Stimulated activated CD4-positive, alpha-beta T cell treated with anti-CD3 and anti-CD28 coated beads, Interleukin-2, amount 100 ng/mL, for 24 hours (primary cell): Measurements from ENCODE around the gene SCN1B.
A peak's percentile ranks its signal among the peaks of the same experiment; 100 is the strongest.
"Not testable (repeated sequence)": the region's sequence is repeated elsewhere in the genome, so short reads cannot be mapped to it uniquely, and the experiment has no call there.

Source experiments
- DNase-seq, 2 donors: peaks; one replicate each; pipeline ENCODE4 v3.0.0-alpha.2; 2020

Gene SCN1B

GRCh38 chr19:35002037-35002535, 28.2 kb upstream of the SCN1B start:
- DNase-seq = no peak

GRCh38 chr19:35004517-35005255, 25.6 kb upstream of the SCN1B start:
- DNase-seq = no peak

- DNase-seq = no peak
Measured at GRCh38 chr19:35005256-35005977, 24.9 kb upstream of the SCN1B start.

- DNase-seq = not testable (repeated sequence)
Measured at GRCh38 chr19:35006007-35006341, 24.3 kb upstream of the SCN1B start.

- no peak for DNase-seq
Measured at GRCh38 chr19:35006342-35006998, 23.8 kb upstream of the SCN1B start.

- no peak for DNase-seq
Measured at GRCh38 chr19:35006999-35007365, 23.3 kb upstream of the SCN1B start.

GRCh38 chr19:35007427-35007826, 22.8 kb upstream of the SCN1B start:
- DNase-seq = not testable (repeated sequence)

- DNase-seq = no peak
Measured at GRCh38 chr19:35008891-35009341, 21.4 kb upstream of the SCN1B start.

- no peak for DNase-seq
Measured at GRCh38 chr19:35009424-35010415, 20.6 kb upstream of the SCN1B start.

- DNase-seq = no peak
Measured at GRCh38 chr19:35011091-35011689, 19.1 kb upstream of the SCN1B start.

- DNase-seq = no peak
Measured at GRCh38 chr19:35011737-35012682, 18.3 kb upstream of the SCN1B start.

GRCh38 chr19:35013041-35013819, 17.0 kb upstream of the SCN1B start:
- peak; percentile 84 to 88 for DNase-seq

- peak in 1 of 2 donors; percentile 50 for DNase-seq
Measured at GRCh38 chr19:35013820-35014754, 16.2 kb upstream of the SCN1B start.

- not testable (repeated sequence) for DNase-seq
Measured at GRCh38 chr19:35014774-35015173, 15.5 kb upstream of the SCN1B start.

- no peak for DNase-seq
Measured at GRCh38 chr19:35015270-35015953, 14.9 kb upstream of the SCN1B start.

GRCh38 chr19:35015954-35016351, 14.3 kb upstream of the SCN1B start:
- no peak for DNase-seq

GRCh38 chr19:35017507-35017906, 12.8 kb upstream of the SCN1B start:
- no peak for DNase-seq

- DNase-seq = no peak
Measured at GRCh38 chr19:35018379-35018778, 11.9 kb upstream of the SCN1B start.
